ENCODE results near the gene ABHD17A. TPM values are rescaled to one million over a fixed set of nuclear protein-coding genes. Genes with fewer than 3 reads are reported as not detected.
A peak's percentile ranks its signal among the peaks of the same experiment; 100 is the strongest.

ABHD17A gene
- total and polyA plus RNA-seq, 2 of the 8 experiments (the other 6 are each of a cell fraction or from before 2014, with no cell fraction given): 41.2 to 87.4 TPM

GRCh38 chr19:1924320-1924961 is 39.1 kb upstream of the ABHD17A start:
- no peak overlapping the region for H4K91ac ChIP-seq (replicated peaks; ENCODE audit: insufficient read length, low read length)
- WGBS, 2 experiments (ENCODE audit: extremely low coverage in 1 of 2, insufficient coverage in 1 of 2, insufficient read length in 1 of 2, insufficient replicate concordance in 2 of 2, low coverage in 1 of 2, low lambda C conversion rate in 2 of 2, missing lambda C conversion rate in 1 of 2): 88% methylated on average over 21 of the region's 35 CpGs; no CpG with 5 or more reads in 1 of the 2 experiments
- no peak overlapping the region for H2BK15ac ChIP-seq (ENCODE audit: low read length)
- no peak overlapping the region for H2BK12ac ChIP-seq (ENCODE audit: low read depth, low read length)
- no peak overlapping the region for H3K23ac ChIP-seq (ENCODE audit: insufficient read length)
- no peak for FAIRE-seq
- H3K56ac ChIP-seq (replicated peaks; ENCODE audit: insufficient read length, low read depth, low read length): no peak overlapping the region
- H3K23me2 ChIP-seq (ENCODE audit: low read depth, low read length): 0 out of 2 replicates have a peak, but pooled peaks cover 2% of the 10 kb centered on the region
- no peak overlapping the region for H2AFZ ChIP-seq (ENCODE audit: low read length)
- peaks cover 3 to 6% of the 10 kb centered on the region in 2 experiments for H4K20me1 ChIP-seq (replicated peaks in 1 of 2; ENCODE audit: control insufficient read depth in 1 of 2, insufficient read depth in 2 of 2, low read length in 2 of 2)
- H2BK120ac ChIP-seq (replicated peaks; ENCODE audit: low read depth, low read length): no peak overlapping the region
- H3K4me3 ChIP-seq (ENCODE audit: extremely low read depth in 1 of 4, insufficient read depth in 2 of 4, low read depth in 3 of 4, low read length in 4 of 4): no peak overlapping the region
- H3K18ac ChIP-seq (ENCODE audit: extremely low read depth, low read length): no peak overlapping the region
- no peak overlapping the region for H3K27ac ChIP-seq (ENCODE audit: low read depth, low read length)
- ChIA-PET CTCF (ENCODE audit: partially characterized antibody) (interaction anchor here (0.9 to 6.5 kb wide), 4 partner anchors 12 to 71 kb away, joined by 3 to 39 read pairs (median 3); no protein-coding TSS in a partner anchor), POLR2A (ENCODE audit: partially characterized antibody) (interaction anchor here (1.7 to 2.6 kb wide), 2 partner anchors 12 to 18 kb away, joined by 8 to 12 read pairs; no protein-coding TSS in a partner anchor)
- no peak overlapping the region for H2AK5ac ChIP-seq (ENCODE audit: low read depth, low read length)
- H3K4me1 ChIP-seq (replicated peaks in 1 of 4; ENCODE audit: control insufficient read depth in 3 of 4, insufficient read depth in 4 of 4, low read length in 3 of 4): peaks cover 0 to 5% (median 0%) of the 10 kb centered on the region in 4 experiments; a peak in 1 of 7 replicates
- no peak overlapping the region for H3K4ac ChIP-seq (replicated peaks; ENCODE audit: insufficient read length, low read depth, low read length)
- TF ChIP-seq POLR2AphosphoS5 (IDR thresholded peaks at IDR 0.05; ENCODE audit: low read depth, low read length) (no peak), TEAD4 (IDR thresholded peaks at IDR 0.05; ENCODE audit: low read depth, low read length) (no peak), RFX5 (IDR thresholded peaks at IDR 0.05; ENCODE audit: borderline replicate concordance, low read depth, low read length) (no peak), BCL11A (IDR thresholded peaks at IDR 0.05; ENCODE audit: low read depth in 2 of 2, low read length in 2 of 2) (no peak)
- no peak for DNase-seq (ENCODE audit: low read depth in 1 of 2, low spot score in 2 of 2)
- H3K79me1 ChIP-seq (ENCODE audit: low read depth, low read length): peaks cover 3% of the 10 kb centered on the region; the same call in 1 of the 2 replicates
- H3K4me2 ChIP-seq (ENCODE audit: insufficient read depth in 1 of 2, low read depth in 2 of 2, low read length in 2 of 2): no peak overlapping the region
- H3K27me3 ChIP-seq (replicated peaks in 1 of 4; ENCODE audit: control insufficient read depth in 3 of 4, extremely low read depth in 1 of 4, insufficient read depth in 3 of 4, low read length in 3 of 4): no peaks in the 10 kb centered on the region; a peak in 1 of 7 replicates
- no peak overlapping the region for H3K9ac ChIP-seq (replicated peaks in 1 of 4; ENCODE audit: extremely low read depth in 1 of 4, low read depth in 3 of 4, low read length in 3 of 4)
- H3K9me3 ChIP-seq (ENCODE audit: insufficient read depth in 2 of 2, low read depth in 1 of 2, low read length in 1 of 2): no peaks in the 10 kb centered on the region
- no peak overlapping the region for H2BK5ac ChIP-seq (ENCODE audit: low read depth, low read length)
- H3K79me2 ChIP-seq (ENCODE audit: control insufficient read depth in 1 of 2, insufficient read depth in 2 of 2, low read length in 2 of 2): no peaks in the 10 kb centered on the region
- H3K14ac ChIP-seq (ENCODE audit: insufficient read length): no peak overlapping the region
- peaks cover 5 to 33% (median 17%) of the 10 kb centered on the region in 4 experiments; a peak in 7 of 8 replicates for H3K36me3 ChIP-seq (ENCODE audit: control insufficient read depth in 2 of 4, insufficient read depth in 4 of 4, low read length in 3 of 4)
- H4K5ac ChIP-seq (ENCODE audit: insufficient read length, low read depth, low read length): no peak overlapping the region
- H2BK20ac ChIP-seq (ENCODE audit: low read length): no peak overlapping the region
- H4K8ac ChIP-seq (ENCODE audit: extremely low read depth, insufficient read depth, low read length): peak overlapping the region; percentile 25; the same call in 1 of the 2 replicates
